ENCODE measurements around the gene DAB1.

GRCh38 chr1:57316291-57316690 lies 107.6 kb downstream of the DAB1 start:
- TF ChIP-seq POLR2AphosphoS5 (IDR thresholded peaks at IDR 0.05; ENCODE audit: low read depth) (no peak), CTCF (IDR thresholded peaks at IDR 0.05; ENCODE audit: insufficient read depth, low read length) (no peak)

All from HL-60 (cell line).